Transverse colon (tissue), 4 donors: ENCODE results near the gene CD84. TPM values are rescaled to one million over a fixed set of nuclear protein-coding genes. Genes with fewer than 3 reads are reported as not detected.

Experiments
- DNase-seq: peaks from one replicate; pipeline ENCODE4 v3.0.0-alpha.2; 2019
- H3K27ac ChIP-seq, 4 donors: fragments of 200-600 bp; sonication (generic); 2 replicates each; pipeline ENCODE4 v1.5.1; 2016 to 2018; ENCODE audit warnings: inconsistent platforms in 4 of 4
- H3K27me3 ChIP-seq: fragments of 200-600 bp; sonication (generic); 2 replicates; pipeline ENCODE4 v1.5.1; 2017; ENCODE audit warnings: inconsistent platforms
- H3K36me3 ChIP-seq, 4 donors: fragments of 200-600 bp; sonication (generic); 2 replicates each; pipeline ENCODE4 v1.5.1; 2017 to 2019; ENCODE audit warnings: inconsistent platforms in 4 of 4
- H3K4me1 ChIP-seq, 4 donors: fragments of 200-600 bp; sonication (generic); 2 replicates each; pipeline ENCODE4 v1.5.1; 2017 to 2020; ENCODE audit warnings: inconsistent platforms in 4 of 4
- H3K4me3 ChIP-seq, 4 donors: fragments of 200-600 bp; sonication (generic); 1 replicate in 1 of 4; 2 replicates in 3 of 4; pipeline versions ENCODE4 v1.5.1 to v1.6.1; 2017 to 2019; ENCODE audit warnings: inconsistent platforms in 4 of 4
- H3K9me3 ChIP-seq, 2 donors: fragments of 200-600 bp; sonication (generic); 2 replicates each; pipeline ENCODE4 v1.5.1; 2017 to 2019; ENCODE audit warnings: inconsistent platforms in 2 of 2
- EP300 ChIP-seq: sonication (generic); formaldehyde crosslinking; IDR thresholded peaks from one replicate; pipeline ENCODE4 v1.6.1; 2017; ENCODE audit warnings: antibody characterized with exemption, low read depth
- POLR2A ChIP-seq: fragments of 450-650 bp; IDR thresholded peaks from one replicate; pipeline ENCODE4 v1.6.1; 2016; ENCODE audit warnings: antibody characterized with exemption, mild to moderate bottlenecking, moderate library complexity
- POLR2AphosphoS5 ChIP-seq, 3 donors: sonication (generic); formaldehyde crosslinking; IDR thresholded peaks; one replicate each; pipeline ENCODE4 v1.6.1; 2016; ENCODE audit warnings: antibody characterized with exemption in 3 of 3
- WGBS, 2 donors: methylation state at CpG; one replicate each; pipeline ENCODE4 v1.1.5; 2018; ENCODE audit warnings: low coverage in 1 of 2; 5-methylcytosine and 5-hydroxymethylcytosine counted together
- in situ Hi-C, 4 donors: fragments of 200-750 bp; cut with MboI; loops; one replicate each; pipeline versions ENCODE4 v1.15.0 to v1.15.1; 2017; ENCODE audit warnings: low sequenced_read_pairs in 3 of 4, low pct_ligation_motif_present in 1 of 4, low pct_unique_long_range_greater_than_20kb in 1 of 4
- intact Hi-C: fragments of 100-400 bp; cut with DNase I; formaldehyde crosslinking; loops from one replicate; pipeline ENCODE4 v1.15.1; 2023; ENCODE audit warnings: low total_unique reads
- total RNA-seq, 4 donors: library from RNA; depleted of rRNA; stranded (reverse); fragments of >200 nt; gene quantifications; one replicate each; pipeline ENCODE4 v1.1.0, GENCODE V29; 2016
- TF ChIP-seq, protein P1 (sequence below), 5 experiments: fragments of 200-600 bp in 3 of 5; fragments of 450-650 bp in 2 of 5; sonication (generic) in 3 of 5; IDR thresholded peaks; 1 replicate in 2 of 5; 2 replicates in 3 of 5; pipeline ENCODE4 v1.5.1; 2016 to 2017; ENCODE audit warnings: antibody characterized with exemption in 5 of 5, inconsistent platforms in 3 of 5, mild to moderate bottlenecking in 2 of 5, moderate library complexity in 1 of 5

Gene CD84
- total RNA-seq, 4 donors from 2014 or later = 1.4 to 8.6 (median 5.8) TPM

- Histone ChIP-seq H3K27me3 (no peaks in the 10 kb centered on the region), H3K4me1 (no peaks in the 10 kb centered on the region), H3K27ac (no peak overlapping the region), H3K4me3 (no peak overlapping the region), H3K36me3 (no peaks in the 10 kb centered on the region), H3K9me3 (no peaks in the 10 kb centered on the region)
- intact Hi-C loops (no loop called here), in situ Hi-C loops (loop anchor here in 1 of 4 donors (25.0 kb wide), 1 partner anchor 177 kb away; no protein-coding TSS in a partner anchor)
- WGBS, 2 donors = 82 to 83% methylated on average over 5 of the region's 5 CpGs
- TF ChIP-seq, protein P1, sequence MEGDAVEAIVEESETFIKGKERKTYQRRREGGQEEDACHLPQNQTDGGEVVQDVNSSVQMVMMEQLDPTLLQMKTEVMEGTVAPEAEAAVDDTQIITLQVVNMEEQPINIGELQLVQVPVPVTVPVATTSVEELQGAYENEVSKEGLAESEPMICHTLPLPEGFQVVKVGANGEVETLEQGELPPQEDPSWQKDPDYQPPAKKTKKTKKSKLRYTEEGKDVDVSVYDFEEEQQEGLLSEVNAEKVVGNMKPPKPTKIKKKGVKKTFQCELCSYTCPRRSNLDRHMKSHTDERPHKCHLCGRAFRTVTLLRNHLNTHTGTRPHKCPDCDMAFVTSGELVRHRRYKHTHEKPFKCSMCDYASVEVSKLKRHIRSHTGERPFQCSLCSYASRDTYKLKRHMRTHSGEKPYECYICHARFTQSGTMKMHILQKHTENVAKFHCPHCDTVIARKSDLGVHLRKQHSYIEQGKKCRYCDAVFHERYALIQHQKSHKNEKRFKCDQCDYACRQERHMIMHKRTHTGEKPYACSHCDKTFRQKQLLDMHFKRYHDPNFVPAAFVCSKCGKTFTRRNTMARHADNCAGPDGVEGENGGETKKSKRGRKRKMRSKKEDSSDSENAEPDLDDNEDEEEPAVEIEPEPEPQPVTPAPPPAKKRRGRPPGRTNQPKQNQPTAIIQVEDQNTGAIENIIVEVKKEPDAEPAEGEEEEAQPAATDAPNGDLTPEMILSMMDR (IDR thresholded peaks at IDR 0.05) = no peak
- TF ChIP-seq EP300 (no peak), POLR2A (no peak), POLR2AphosphoS5 (IDR thresholded peaks at IDR 0.05) (no peak)
- no peak for DNase-seq
Measured at GRCh38 chr1:160614410-160614809, 35.1 kb upstream of the CD84 start.

- no peaks in the 10 kb centered on the region for H3K4me1 ChIP-seq
- H3K27ac ChIP-seq = no peak overlapping the region
- no peak for TF ChIP-seq EP300
- TF ChIP-seq POLR2A = no peak
- TF ChIP-seq POLR2AphosphoS5 (IDR thresholded peaks at IDR 0.05) = no peak
- TF ChIP-seq, protein P1 (IDR thresholded peaks at IDR 0.05) = no peak
- no peak overlapping the region for H3K4me3 ChIP-seq
- H3K9me3 ChIP-seq = no peaks in the 10 kb centered on the region
- intact Hi-C loops = no loop called here
- WGBS, 2 donors = 89 to 91% methylated on average over 4 to 6 of the region's 6 CpGs
- in situ Hi-C loops = loop anchor here in 1 of 4 donors (25.0 kb wide), 1 partner anchor 175 kb away; no protein-coding TSS in a partner anchor
- H3K36me3 ChIP-seq = no peaks in the 10 kb centered on the region
- no peak for DNase-seq
- no peaks in the 10 kb centered on the region for H3K27me3 ChIP-seq
Measured at GRCh38 chr1:160612613-160613218, 33.4 kb upstream of the CD84 start.

DNA sequence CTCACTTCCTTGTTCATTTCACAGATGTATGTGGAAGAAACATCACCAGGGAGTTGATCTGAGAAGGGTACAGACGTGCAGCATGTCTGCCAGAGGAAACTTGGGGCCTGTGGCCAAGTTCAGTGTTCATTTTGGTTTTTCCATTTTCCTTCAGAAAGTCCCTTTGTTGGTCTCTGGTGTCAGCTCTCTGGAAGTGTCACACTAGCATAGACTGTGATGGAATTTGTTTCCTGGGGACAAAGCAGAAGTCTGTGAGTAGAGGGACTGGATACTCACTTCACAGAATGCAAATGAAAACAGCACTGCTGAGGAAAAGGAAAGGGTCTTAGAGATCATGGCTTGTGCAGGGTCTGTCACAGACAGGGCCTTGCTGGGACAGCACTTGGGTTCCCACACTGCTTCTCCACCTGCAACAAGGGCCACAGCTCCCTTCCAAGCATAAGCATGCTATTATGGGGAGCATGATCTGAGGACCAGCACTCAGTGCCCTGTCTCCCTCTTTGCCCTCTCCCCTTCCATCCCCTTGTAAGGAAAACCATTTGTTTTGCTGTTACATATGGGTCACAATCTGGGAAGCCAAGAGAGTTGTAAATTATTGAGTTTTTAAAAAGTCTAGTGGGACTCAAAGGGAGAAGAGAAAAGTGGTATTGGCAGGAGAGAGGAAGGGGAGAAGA, 31.4 kb upstream of the CD84 start:
- intact Hi-C loops (no loop called here), in situ Hi-C loops (loop anchor here in 1 of 4 donors (25.0 kb wide), 1 partner anchor 173 kb away; no protein-coding TSS in a partner anchor)
- Histone ChIP-seq H3K4me1 (peaks cover 0 to 7% (median 0%) of the 10 kb centered on the region in 4 donors), H3K27me3 (no peaks in the 10 kb centered on the region), H3K27ac (no peak overlapping the region), H3K9me3 (no peaks in the 10 kb centered on the region), H3K36me3 (no peaks in the 10 kb centered on the region), H3K4me3 (no peak overlapping the region)
- WGBS, 2 donors = 0 to 44% methylated on average over 1 of the region's 1 CpG
- TF ChIP-seq EP300 (no peak), POLR2A (no peak), POLR2AphosphoS5 (IDR thresholded peaks at IDR 0.05) (no peak)
- TF ChIP-seq, protein P1 (IDR thresholded peaks at IDR 0.05) = no peak
- DNase-seq = no peak

GRCh38 chr1:160608941-160609340, 29.6 kb upstream of the CD84 start:
- Histone ChIP-seq H3K9me3 (no peaks in the 10 kb centered on the region), H3K36me3 (no peaks in the 10 kb centered on the region), H3K4me1 (peaks cover 0 to 7% (median 0%) of the 10 kb centered on the region in 4 donors), H3K27ac (no peak overlapping the region), H3K27me3 (no peaks in the 10 kb centered on the region), H3K4me3 (no peak overlapping the region)
- TF ChIP-seq POLR2AphosphoS5 (IDR thresholded peaks at IDR 0.05) (no peak), EP300 (no peak), POLR2A (no peak)
- TF ChIP-seq, protein P1 (IDR thresholded peaks at IDR 0.05) = no peak
- no peak for DNase-seq
- intact Hi-C loops (no loop called here), in situ Hi-C loops (loop anchor here (5.0 to 25.0 kb wide), 3 partner anchors 172 to 184 kb away; no protein-coding TSS in a partner anchor)
